ENCODE results near the gene STARD9.

GRCh38 chr15:42612367-42612912 lies 37.0 kb downstream of the STARD9 start:
- TF ChIP-seq, protein P1, sequence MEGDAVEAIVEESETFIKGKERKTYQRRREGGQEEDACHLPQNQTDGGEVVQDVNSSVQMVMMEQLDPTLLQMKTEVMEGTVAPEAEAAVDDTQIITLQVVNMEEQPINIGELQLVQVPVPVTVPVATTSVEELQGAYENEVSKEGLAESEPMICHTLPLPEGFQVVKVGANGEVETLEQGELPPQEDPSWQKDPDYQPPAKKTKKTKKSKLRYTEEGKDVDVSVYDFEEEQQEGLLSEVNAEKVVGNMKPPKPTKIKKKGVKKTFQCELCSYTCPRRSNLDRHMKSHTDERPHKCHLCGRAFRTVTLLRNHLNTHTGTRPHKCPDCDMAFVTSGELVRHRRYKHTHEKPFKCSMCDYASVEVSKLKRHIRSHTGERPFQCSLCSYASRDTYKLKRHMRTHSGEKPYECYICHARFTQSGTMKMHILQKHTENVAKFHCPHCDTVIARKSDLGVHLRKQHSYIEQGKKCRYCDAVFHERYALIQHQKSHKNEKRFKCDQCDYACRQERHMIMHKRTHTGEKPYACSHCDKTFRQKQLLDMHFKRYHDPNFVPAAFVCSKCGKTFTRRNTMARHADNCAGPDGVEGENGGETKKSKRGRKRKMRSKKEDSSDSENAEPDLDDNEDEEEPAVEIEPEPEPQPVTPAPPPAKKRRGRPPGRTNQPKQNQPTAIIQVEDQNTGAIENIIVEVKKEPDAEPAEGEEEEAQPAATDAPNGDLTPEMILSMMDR (IDR thresholded peaks at IDR 0.05 in 4 of 5, conservative IDR thresholded peaks at IDR 0.05 in 1 of 5), result no peak
- TF ChIP-seq POLR2A (IDR thresholded peaks at IDR 0.05), result no peak

Data from gastrocnemius medialis (tissue), 4 donors.